GM12878 (cell line): Measurements from ENCODE around the gene ITCH.
"Not testable (repeated sequence)": the region's sequence is repeated elsewhere in the genome, so short reads cannot be mapped to it uniquely, and the experiment has no call there.

Experiments used
- EZH2 ChIP-seq: IDR thresholded peaks from 2 replicates; pipeline ENCODE4 v1.6.1; 2012; ENCODE audit warnings: low read depth, mild to moderate bottlenecking, control low read depth, inconsistent platforms, low read length, borderline replicate concordance; ENCODE audit not compliant: control insufficient read depth
- FOS ChIP-seq: IDR thresholded peaks from 3 replicates; pipeline ENCODE4 v1.6.1; 2011; ENCODE audit warnings: borderline replicate concordance; ENCODE audit not compliant: insufficient read length; ENCODE audit errors: extremely low read depth
- MXI1 ChIP-seq: fragments of 150-350 bp; IDR thresholded peaks from 2 replicates; pipeline ENCODE4 v1.6.1; 2011; ENCODE audit warnings: low read depth, mild to moderate bottlenecking, inconsistent platforms, low read length, improper control_type of control experiment
- NBN ChIP-seq: fragments of 450-650 bp; IDR thresholded peaks from 2 replicates; pipeline ENCODE4 v1.6.1; 2016
- POLR2A ChIP-seq: IDR thresholded peaks from 2 replicates; pipeline ENCODE4 v1.6.1; 2011; ENCODE audit warnings: low read depth, mild to moderate bottlenecking, low read length
- POLR2AphosphoS5 ChIP-seq: IDR thresholded peaks from 2 replicates; pipeline ENCODE4 v1.6.1; 2011; ENCODE audit warnings: mild to moderate bottlenecking, low read length, inconsistent platforms
- SUZ12 ChIP-seq: fragments of 200-600 bp; sonication (generic); IDR thresholded peaks from one replicate; pipeline ENCODE4 v1.6.1; 2018; ENCODE audit warnings: antibody characterized with exemption, mild to moderate bottlenecking; ENCODE audit not compliant: unreplicated experiment
- TAF1 ChIP-seq: IDR thresholded peaks from 2 replicates; pipeline ENCODE4 v1.6.1; 2011; ENCODE audit warnings: mild to moderate bottlenecking, low read depth, low read length, borderline replicate concordance
- ZBTB4 ChIP-seq: fragments of 450-650 bp; formaldehyde crosslinking; IDR thresholded peaks from 2 replicates; pipeline ENCODE4 v1.4.0; 2022; ENCODE audit warnings: mild to moderate bottlenecking, moderate library complexity
- TF ChIP-seq, protein P1 (sequence below), 3 experiments: IDR thresholded peaks in 2 of 3; conservative IDR thresholded peaks in 1 of 3; 2 replicates each; pipeline ENCODE4 v1.5.1; 2011; ENCODE audit warnings: low read depth in 3 of 3, low read length in 3 of 3, mild to moderate bottlenecking in 3 of 3, control low read depth in 2 of 3, moderate library complexity in 2 of 3, inconsistent platforms in 1 of 3, mixed read lengths in 1 of 3; ENCODE audit not compliant: control insufficient read depth in 2 of 3, insufficient read depth in 1 of 3; ENCODE audit errors: extremely low read depth in 1 of 3
- TF ChIP-seq, protein P2 (sequence below): fragments of 450-650 bp; formaldehyde crosslinking; IDR thresholded peaks from 2 replicates; pipeline ENCODE4 v1.5.0; 2022; ENCODE audit warnings: mild to moderate bottlenecking, missing genetic modification characterization
- TF ChIP-seq, protein P3 (sequence below): fragments of 450-650 bp; IDR thresholded peaks from 2 replicates; pipeline ENCODE4 v1.6.1; 2017; ENCODE audit warnings: mild to moderate bottlenecking

- TF ChIP-seq ZBTB4 (CRISPR knock-in tag); POLR2AphosphoS5; TAF1; MXI1; POLR2A; SUZ12; FOS; NBN; EZH2: not testable (repeated sequence)
- TF ChIP-seq, protein P1, sequence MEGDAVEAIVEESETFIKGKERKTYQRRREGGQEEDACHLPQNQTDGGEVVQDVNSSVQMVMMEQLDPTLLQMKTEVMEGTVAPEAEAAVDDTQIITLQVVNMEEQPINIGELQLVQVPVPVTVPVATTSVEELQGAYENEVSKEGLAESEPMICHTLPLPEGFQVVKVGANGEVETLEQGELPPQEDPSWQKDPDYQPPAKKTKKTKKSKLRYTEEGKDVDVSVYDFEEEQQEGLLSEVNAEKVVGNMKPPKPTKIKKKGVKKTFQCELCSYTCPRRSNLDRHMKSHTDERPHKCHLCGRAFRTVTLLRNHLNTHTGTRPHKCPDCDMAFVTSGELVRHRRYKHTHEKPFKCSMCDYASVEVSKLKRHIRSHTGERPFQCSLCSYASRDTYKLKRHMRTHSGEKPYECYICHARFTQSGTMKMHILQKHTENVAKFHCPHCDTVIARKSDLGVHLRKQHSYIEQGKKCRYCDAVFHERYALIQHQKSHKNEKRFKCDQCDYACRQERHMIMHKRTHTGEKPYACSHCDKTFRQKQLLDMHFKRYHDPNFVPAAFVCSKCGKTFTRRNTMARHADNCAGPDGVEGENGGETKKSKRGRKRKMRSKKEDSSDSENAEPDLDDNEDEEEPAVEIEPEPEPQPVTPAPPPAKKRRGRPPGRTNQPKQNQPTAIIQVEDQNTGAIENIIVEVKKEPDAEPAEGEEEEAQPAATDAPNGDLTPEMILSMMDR (IDR thresholded peaks at IDR 0.05 in 2 of 3, conservative IDR thresholded peaks at IDR 0.05 in 1 of 3; ENCODE audit: control insufficient read depth in 2 of 3, extremely low read depth in 1 of 3, insufficient read depth in 1 of 3, low read depth in 3 of 3, low read length in 3 of 3) = not testable (repeated sequence)
- TF ChIP-seq, protein P2, sequence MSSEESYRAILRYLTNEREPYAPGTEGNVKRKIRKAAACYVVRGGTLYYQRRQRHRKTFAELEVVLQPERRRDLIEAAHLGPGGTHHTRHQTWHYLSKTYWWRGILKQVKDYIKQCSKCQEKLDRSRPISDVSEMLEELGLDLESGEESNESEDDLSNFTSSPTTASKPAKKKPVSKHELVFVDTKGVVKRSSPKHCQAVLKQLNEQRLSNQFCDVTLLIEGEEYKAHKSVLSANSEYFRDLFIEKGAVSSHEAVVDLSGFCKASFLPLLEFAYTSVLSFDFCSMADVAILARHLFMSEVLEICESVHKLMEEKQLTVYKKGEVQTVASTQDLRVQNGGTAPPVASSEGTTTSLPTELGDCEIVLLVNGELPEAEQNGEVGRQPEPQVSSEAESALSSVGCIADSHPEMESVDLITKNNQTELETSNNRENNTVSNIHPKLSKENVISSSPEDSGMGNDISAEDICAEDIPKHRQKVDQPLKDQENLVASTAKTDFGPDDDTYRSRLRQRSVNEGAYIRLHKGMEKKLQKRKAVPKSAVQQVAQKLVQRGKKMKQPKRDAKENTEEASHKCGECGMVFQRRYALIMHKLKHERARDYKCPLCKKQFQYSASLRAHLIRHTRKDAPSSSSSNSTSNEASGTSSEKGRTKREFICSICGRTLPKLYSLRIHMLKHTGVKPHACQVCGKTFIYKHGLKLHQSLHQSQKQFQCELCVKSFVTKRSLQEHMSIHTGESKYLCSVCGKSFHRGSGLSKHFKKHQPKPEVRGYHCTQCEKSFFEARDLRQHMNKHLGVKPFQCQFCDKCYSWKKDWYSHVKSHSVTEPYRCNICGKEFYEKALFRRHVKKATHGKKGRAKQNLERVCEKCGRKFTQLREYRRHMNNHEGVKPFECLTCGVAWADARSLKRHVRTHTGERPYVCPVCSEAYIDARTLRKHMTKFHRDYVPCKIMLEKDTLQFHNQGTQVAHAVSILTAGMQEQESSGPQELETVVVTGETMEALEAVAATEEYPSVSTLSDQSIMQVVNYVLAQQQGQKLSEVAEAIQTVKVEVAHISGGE (CRISPR knock-in tag) = not testable (repeated sequence)
- TF ChIP-seq, protein P3, sequence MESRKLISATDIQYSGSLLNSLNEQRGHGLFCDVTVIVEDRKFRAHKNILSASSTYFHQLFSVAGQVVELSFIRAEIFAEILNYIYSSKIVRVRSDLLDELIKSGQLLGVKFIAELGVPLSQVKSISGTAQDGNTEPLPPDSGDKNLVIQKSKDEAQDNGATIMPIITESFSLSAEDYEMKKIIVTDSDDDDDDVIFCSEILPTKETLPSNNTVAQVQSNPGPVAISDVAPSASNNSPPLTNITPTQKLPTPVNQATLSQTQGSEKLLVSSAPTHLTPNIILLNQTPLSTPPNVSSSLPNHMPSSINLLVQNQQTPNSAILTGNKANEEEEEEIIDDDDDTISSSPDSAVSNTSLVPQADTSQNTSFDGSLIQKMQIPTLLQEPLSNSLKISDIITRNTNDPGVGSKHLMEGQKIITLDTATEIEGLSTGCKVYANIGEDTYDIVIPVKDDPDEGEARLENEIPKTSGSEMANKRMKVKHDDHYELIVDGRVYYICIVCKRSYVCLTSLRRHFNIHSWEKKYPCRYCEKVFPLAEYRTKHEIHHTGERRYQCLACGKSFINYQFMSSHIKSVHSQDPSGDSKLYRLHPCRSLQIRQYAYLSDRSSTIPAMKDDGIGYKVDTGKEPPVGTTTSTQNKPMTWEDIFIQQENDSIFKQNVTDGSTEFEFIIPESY = not testable (repeated sequence)
These were observed 62.1 kb downstream of the ITCH start for GRCh38 chr20:34425032-34425690.
